Muscle layer of duodenum (tissue), 2 donors: ENCODE data around the gene NLRP3.
"Not testable (repeated sequence)": the region's sequence is repeated elsewhere in the genome, so short reads cannot be mapped to it uniquely, and the experiment has no call there.

Experiments used
- H3K27ac ChIP-seq: one replicate; pipeline ENCODE4 v1.7.0; 2013; ENCODE audit warnings: mild to moderate bottlenecking, low read length
- H3K27me3 ChIP-seq: one replicate; pipeline ENCODE4 v1.7.0; 2013; ENCODE audit warnings: low read depth, mild to moderate bottlenecking, control low read depth, low read length
- H3K36me3 ChIP-seq, 2 donors: one replicate each; pipeline ENCODE4 v1.7.0; 2013; ENCODE audit warnings: low read length in 2 of 2, control low read depth in 1 of 2, mild to moderate bottlenecking in 1 of 2; ENCODE audit not compliant: insufficient read depth in 2 of 2, control insufficient read depth in 1 of 2
- H3K4me1 ChIP-seq, 2 donors: one replicate each; pipeline ENCODE4 v1.7.0; 2013; ENCODE audit warnings: low read length in 2 of 2, mild to moderate bottlenecking in 2 of 2, control low read depth in 1 of 2, moderate library complexity in 1 of 2; ENCODE audit not compliant: insufficient read depth in 2 of 2, control insufficient read depth in 1 of 2
- H3K4me3 ChIP-seq, 2 donors: one replicate each; pipeline ENCODE4 v1.7.0; 2013; ENCODE audit warnings: low read length in 2 of 2, low read depth in 1 of 2, mild to moderate bottlenecking in 1 of 2
- H3K9me3 ChIP-seq, 2 donors: one replicate each; pipeline ENCODE4 v1.7.0; 2013; ENCODE audit warnings: low read length in 2 of 2, control low read depth in 1 of 2, mild to moderate bottlenecking in 1 of 2; ENCODE audit not compliant: control insufficient read depth in 1 of 2
- donor health status: healthy.

The NLRP3 gene

GRCh38 chr1:247456914-247457639, 41.1 kb downstream of the NLRP3 start:
- no peaks in the 10 kb centered on the region for H3K36me3 ChIP-seq
- no peaks in the 10 kb centered on the region for H3K27me3 ChIP-seq
- H3K4me3 ChIP-seq, result no peak overlapping the region
- H3K27ac ChIP-seq, result no peak overlapping the region
- H3K9me3 ChIP-seq, result no peaks in the 10 kb centered on the region
- peaks cover 0 to 3% of the 10 kb centered on the region in 2 donors for H3K4me1 ChIP-seq

DNA sequence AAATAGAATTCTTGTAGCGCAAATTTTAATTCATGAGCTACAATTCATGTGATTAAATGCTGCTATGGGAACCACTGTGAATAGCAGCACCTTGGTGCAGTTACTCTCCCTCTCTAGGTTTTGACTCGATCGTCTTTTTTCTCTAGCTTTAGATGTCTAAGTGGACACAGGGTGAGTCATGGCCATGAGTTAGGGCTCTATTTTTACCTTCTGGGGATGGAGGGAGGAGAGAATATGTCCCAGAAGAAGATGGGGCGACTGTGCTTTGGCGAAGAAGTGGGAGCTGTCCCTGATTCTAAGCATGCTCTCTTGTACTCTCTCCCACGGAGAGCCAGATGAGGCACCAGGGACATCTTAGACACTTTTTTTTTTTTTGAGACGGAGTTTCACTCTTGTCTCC, 43.5 kb downstream of the NLRP3 start:
- H3K9me3 ChIP-seq, result peaks cover 0 to 3% of the 10 kb centered on the region in 2 donors
- H3K36me3 ChIP-seq, result no peaks in the 10 kb centered on the region
- no peak overlapping the region for H3K27ac ChIP-seq
- H3K4me3 ChIP-seq, result no peak overlapping the region
- no peaks in the 10 kb centered on the region for H3K27me3 ChIP-seq
- peaks cover 0 to 3% of the 10 kb centered on the region in 2 donors for H3K4me1 ChIP-seq

DNA sequence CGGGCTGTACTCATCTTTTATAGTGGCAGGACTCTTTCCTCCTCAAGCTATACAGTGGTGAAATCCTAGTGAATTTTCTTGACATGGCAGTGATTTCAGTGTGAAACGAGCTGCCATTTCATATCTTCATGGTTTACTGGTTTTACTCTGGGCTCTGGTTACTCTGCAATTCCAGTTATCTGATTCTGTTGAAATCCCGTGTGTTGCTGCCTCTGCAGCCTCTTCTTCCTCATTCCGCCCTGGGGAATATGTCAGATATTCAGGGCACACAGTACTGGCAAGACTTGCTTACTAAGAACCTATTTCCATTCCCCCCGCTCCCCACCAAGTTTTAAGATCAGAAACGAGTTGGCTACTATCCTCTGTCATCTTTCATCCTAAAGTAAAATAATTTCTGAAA, 49.8 kb downstream of the NLRP3 start:
- Histone ChIP-seq H3K9me3 (peaks cover 0 to 3% of the 10 kb centered on the region in 2 donors), H3K27me3 (no peaks in the 10 kb centered on the region), H3K36me3 (no peaks in the 10 kb centered on the region), H3K4me1 (no peaks in the 10 kb centered on the region), H3K4me3 (no peak overlapping the region), H3K27ac (no peak overlapping the region)

DNA sequence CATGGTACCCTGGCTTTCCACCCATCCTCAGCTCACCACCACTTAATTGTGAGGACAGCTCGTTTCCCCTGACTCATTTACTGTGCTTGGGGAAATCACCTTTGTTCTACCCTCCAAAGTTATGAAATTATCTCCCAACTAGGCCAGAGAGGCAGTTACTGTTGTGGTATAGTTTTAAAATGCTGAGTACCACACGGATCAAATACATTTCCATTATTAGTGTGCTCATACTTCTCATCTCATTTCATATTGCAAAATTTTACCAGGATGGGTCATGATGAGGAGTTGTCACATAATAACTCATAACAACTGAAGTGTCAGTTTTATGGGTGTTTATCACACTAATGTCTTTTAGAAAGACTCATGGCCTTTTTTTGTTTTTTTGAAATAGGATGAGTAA, 51.2 kb downstream of the NLRP3 start:
- no peaks in the 10 kb centered on the region for H3K36me3 ChIP-seq
- no peaks in the 10 kb centered on the region for H3K27me3 ChIP-seq
- peaks cover 0 to 3% of the 10 kb centered on the region in 2 donors for H3K9me3 ChIP-seq
- H3K27ac ChIP-seq, result no peak overlapping the region
- no peak overlapping the region for H3K4me3 ChIP-seq
- no peaks in the 10 kb centered on the region for H3K4me1 ChIP-seq

- H3K36me3 ChIP-seq, result no peaks in the 10 kb centered on the region
- no peaks in the 10 kb centered on the region for H3K4me1 ChIP-seq
- H3K27me3 ChIP-seq, result no peaks in the 10 kb centered on the region
- no peak overlapping the region for H3K27ac ChIP-seq
- H3K9me3 ChIP-seq, result no peaks in the 10 kb centered on the region
- H3K4me3 ChIP-seq, result no peak overlapping the region
These were observed 52.6 kb downstream of the NLRP3 start for GRCh38 chr1:247468481-247469140.

GRCh38 chr1:247469141-247469535, 53.2 kb downstream of the NLRP3 start:
- Histone ChIP-seq H3K4me3 (no peak overlapping the region), H3K27ac (no peak overlapping the region), H3K27me3 (no peaks in the 10 kb centered on the region), H3K36me3 (no peaks in the 10 kb centered on the region), H3K9me3 (no peaks in the 10 kb centered on the region), H3K4me1 (no peaks in the 10 kb centered on the region)

- not testable (repeated sequence) for H3K9me3 ChIP-seq, H3K4me1 ChIP-seq, H3K4me3 ChIP-seq, H3K36me3 ChIP-seq, H3K27me3 ChIP-seq, H3K27ac ChIP-seq
These were observed 55.0 kb downstream of the NLRP3 start for GRCh38 chr1:247470942-247471429.

GRCh38 chr1:247471445-247472016, 55.6 kb downstream of the NLRP3 start:
- H3K36me3 ChIP-seq, result no peaks in the 10 kb centered on the region
- H3K4me1 ChIP-seq, result no peaks in the 10 kb centered on the region
- H3K4me3 ChIP-seq, result no peak overlapping the region
- no peaks in the 10 kb centered on the region for H3K27me3 ChIP-seq
- H3K27ac ChIP-seq, result no peak overlapping the region
- H3K9me3 ChIP-seq, result no peaks in the 10 kb centered on the region

- Histone ChIP-seq H3K36me3 (no peaks in the 10 kb centered on the region), H3K4me1 (no peaks in the 10 kb centered on the region), H3K27me3 (no peaks in the 10 kb centered on the region), H3K27ac (no peak overlapping the region), H3K9me3 (no peaks in the 10 kb centered on the region), H3K4me3 (no peak overlapping the region)
These were observed 56.1 kb downstream of the NLRP3 start for GRCh38 chr1:247472035-247472434.

DNA sequence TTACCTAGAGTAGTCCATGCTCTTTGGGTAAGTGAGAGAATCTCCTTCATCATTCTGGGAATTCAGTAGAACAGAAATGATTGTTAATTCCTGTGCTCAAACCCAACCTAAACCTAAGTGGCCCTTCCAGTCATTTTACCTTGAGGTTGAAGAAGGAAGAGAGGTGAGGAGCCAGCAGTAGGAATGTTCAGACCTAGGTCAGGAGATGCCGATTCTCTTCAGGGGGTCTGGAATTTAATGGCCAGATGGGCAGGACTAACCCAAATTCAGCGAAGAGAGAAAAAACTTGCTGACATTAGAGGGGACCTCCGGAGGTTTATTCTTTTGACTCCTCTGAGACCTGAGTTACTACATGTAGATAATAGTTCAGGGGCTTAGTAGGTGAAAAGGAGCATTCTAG, 58.4 kb downstream of the NLRP3 start:
- Histone ChIP-seq H3K4me1 (no peaks in the 10 kb centered on the region), H3K27me3 (no peaks in the 10 kb centered on the region), H3K9me3 (no peaks in the 10 kb centered on the region), H3K36me3 (no peaks in the 10 kb centered on the region), H3K4me3 (no peak overlapping the region), H3K27ac (no peak overlapping the region)

DNA sequence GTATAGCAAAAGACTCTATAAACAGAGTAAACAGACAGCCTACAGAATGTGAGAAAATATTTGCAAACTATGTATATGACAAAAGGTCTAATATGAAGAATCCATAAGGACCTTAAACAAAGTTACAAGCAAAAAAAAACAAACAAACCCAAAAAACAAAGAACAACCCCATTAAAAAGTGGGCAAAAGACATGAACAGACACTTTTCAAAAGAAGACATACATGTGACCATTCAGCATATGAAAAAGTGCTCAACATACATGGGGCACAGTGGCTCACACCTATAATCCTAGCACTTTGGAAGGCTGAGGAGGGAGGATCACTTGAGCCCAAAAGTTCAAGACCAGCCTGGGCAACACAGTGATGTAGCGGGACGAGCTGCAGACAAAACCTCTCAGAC, 59.8 kb downstream of the NLRP3 start:
- Histone ChIP-seq H3K27ac (no peak overlapping the region), H3K4me3 (no peak overlapping the region), H3K9me3 (no peaks in the 10 kb centered on the region), H3K36me3 (no peaks in the 10 kb centered on the region), H3K4me1 (no peaks in the 10 kb centered on the region), H3K27me3 (no peaks in the 10 kb centered on the region)
